Measurements from ENCODE around the gene TEX30. TPM values are rescaled to one million over a fixed set of nuclear protein-coding genes. Genes with fewer than 3 reads are reported as not detected.

TEX30 gene
- total RNA-seq, 1 donor from 2014 or later = 5.8 TPM

DNA sequence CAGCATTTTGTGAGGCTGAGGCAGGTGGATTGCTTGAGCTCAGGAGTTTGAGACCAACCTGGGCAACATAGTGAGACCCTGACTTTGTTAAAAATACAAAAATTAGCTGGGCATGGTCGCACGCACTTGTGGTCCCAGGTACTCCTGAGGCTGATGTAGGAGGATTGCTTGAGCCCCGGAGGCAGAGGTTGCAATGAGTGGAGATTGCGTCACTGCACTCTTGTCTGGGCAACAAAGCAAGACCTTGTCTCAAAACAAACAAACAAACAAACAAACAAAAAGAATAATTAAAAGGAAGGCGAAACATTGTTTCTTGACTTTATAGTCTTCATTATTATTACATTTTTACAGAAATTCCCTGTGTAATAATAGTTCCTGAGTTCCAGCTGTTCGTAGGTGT lies 41.2 kb upstream of the TEX30 start:
- intact Hi-C loops (cut with DNase I) = no loop called here
- no peaks in the 10 kb centered on the region for H3K27me3 ChIP-seq (ENCODE audit: low read depth)
- no peak overlapping the region for H3K27ac ChIP-seq
- no peak overlapping the region for H3K4me3 ChIP-seq
- H3K36me3 ChIP-seq = peaks cover 32% of the 10 kb centered on the region
- TF ChIP-seq, protein P1, sequence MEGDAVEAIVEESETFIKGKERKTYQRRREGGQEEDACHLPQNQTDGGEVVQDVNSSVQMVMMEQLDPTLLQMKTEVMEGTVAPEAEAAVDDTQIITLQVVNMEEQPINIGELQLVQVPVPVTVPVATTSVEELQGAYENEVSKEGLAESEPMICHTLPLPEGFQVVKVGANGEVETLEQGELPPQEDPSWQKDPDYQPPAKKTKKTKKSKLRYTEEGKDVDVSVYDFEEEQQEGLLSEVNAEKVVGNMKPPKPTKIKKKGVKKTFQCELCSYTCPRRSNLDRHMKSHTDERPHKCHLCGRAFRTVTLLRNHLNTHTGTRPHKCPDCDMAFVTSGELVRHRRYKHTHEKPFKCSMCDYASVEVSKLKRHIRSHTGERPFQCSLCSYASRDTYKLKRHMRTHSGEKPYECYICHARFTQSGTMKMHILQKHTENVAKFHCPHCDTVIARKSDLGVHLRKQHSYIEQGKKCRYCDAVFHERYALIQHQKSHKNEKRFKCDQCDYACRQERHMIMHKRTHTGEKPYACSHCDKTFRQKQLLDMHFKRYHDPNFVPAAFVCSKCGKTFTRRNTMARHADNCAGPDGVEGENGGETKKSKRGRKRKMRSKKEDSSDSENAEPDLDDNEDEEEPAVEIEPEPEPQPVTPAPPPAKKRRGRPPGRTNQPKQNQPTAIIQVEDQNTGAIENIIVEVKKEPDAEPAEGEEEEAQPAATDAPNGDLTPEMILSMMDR (IDR thresholded peaks at IDR 0.05) = no peak
- H3K9me3 ChIP-seq = peaks cover 4% of the 10 kb centered on the region
- H3K4me1 ChIP-seq = no peaks in the 10 kb centered on the region
- DNase-seq = no peak
- no peak for ATAC-seq

DNA sequence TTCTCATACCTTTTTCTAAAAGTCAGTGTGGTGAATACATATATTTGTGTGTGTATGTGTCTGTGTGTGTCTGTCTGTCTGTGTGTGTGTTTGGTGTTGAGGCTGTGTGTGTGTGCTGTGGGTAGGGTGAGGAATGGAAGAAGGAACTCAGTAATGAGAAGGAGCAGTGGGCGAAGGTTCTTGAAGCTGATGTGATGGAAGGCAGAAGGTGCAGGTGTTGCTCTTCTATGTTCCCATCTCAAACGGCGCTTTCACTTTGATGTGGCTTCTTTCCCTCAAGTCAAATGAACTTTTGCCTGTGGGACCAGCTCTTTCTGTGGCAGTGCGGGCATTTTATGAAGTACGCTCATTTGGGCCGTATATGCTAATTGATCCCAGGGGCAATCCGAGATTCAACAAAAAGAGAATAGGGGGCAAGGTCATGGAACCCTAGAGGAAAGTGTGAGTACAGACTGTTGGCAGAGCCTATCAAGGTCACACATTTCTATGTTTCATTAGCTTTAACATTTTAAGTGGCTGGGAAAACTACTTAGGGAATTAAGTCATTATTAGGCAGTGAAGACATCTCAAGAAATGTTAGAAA lies 40.5 kb upstream of the TEX30 start:
- no peak overlapping the region for H3K27ac ChIP-seq
- H3K9me3 ChIP-seq = peaks cover 4% of the 10 kb centered on the region
- H3K4me1 ChIP-seq = no peaks in the 10 kb centered on the region
- no peaks in the 10 kb centered on the region for H3K27me3 ChIP-seq (ENCODE audit: low read depth)
- ATAC-seq (no peak), DNase-seq (no peak)
- H3K4me3 ChIP-seq = no peak overlapping the region
- peaks cover 26% of the 10 kb centered on the region for H3K36me3 ChIP-seq
- intact Hi-C loops (cut with DNase I) = no loop called here
- TF ChIP-seq, protein P1 (IDR thresholded peaks at IDR 0.05) = no peak

DNA sequence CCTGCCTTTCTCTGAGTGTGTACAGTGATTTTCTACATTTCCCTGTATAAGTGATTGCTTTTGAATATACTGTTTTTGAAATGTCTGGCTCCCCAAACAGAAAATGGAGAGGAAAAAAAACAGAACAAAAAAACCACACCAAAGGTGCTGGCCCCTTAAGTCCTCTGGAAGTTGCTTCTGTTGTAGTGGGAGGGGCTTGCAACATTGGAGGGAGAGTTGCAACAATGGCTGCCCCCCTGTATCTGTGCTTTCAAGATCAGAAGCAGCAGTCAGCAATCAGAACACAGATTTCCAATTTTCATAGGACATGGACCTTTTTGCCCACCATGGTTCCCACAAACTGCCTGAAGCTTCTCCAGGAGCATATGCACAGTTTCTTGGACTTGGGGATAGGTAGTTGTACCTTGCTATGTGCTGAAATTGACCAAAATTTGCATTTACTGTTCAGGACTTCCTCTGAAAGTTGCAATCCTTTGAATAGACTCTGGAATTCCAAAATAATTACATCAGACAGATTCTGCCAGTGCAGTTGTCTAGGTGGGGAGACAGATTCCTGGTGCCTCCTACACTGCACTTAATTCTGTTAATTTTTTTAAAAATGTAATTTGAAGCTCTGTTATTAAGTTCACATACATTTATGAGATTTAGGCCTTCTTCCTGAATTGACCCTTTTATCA lies 39.2 kb upstream of the TEX30 start:
- Histone ChIP-seq H3K27me3 (ENCODE audit: low read depth) (no peaks in the 10 kb centered on the region), H3K27ac (no peak overlapping the region), H3K9me3 (peaks cover 4% of the 10 kb centered on the region), H3K36me3 (peaks cover 23% of the 10 kb centered on the region), H3K4me3 (no peak overlapping the region), H3K4me1 (no peaks in the 10 kb centered on the region)
- intact Hi-C loops (cut with DNase I) = no loop called here
- DNase-seq = no peak
- TF ChIP-seq, protein P1 (IDR thresholded peaks at IDR 0.05) = no peak
- ATAC-seq = no peak

DNA sequence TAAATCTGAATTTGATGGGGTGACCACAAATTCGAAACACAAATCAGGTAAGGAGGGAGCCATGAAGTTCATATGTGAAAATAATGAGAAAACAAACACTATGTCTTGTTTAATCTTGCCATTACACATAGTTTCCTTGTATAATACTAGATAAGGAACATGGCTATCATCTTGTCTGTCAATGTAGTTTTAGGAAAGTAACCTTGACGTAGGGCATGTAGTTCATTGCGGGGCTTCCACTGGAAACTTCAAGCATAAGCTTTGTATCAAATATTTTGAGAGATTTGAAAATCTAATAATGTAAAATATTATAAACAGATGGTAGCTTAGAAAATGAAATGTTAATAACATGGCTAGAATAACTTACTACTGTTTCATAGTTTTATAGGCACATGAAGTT lies 34.1 kb upstream of the TEX30 start:
- TF ChIP-seq, protein P1 (IDR thresholded peaks at IDR 0.05) = no peak
- no peak for DNase-seq
- Histone ChIP-seq H3K4me3 (no peak overlapping the region), H3K9me3 (peaks cover 4% of the 10 kb centered on the region), H3K4me1 (no peaks in the 10 kb centered on the region), H3K27ac (no peak overlapping the region), H3K36me3 (no peaks in the 10 kb centered on the region), H3K27me3 (ENCODE audit: low read depth) (no peaks in the 10 kb centered on the region)
- no peak for ATAC-seq
- intact Hi-C loops (cut with DNase I) = no loop called here

DNA sequence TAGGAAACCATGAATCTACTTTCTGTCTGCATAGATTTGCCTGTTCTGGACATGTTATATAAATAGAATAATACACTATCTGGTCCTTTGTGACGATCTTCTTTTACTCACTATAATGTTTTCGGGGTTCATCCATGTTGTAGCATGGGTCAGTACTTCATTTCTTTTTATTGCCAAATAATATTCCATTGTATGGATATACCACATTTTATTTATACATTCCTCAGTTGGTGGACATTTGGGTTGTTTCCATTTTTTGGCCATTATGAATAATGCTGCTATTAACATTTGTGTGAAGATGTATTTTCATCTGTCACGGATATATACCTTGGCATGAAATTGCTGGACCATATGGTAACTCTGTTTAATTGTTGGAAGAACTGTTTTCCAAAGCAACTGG lies 32.1 kb upstream of the TEX30 start:
- DNase-seq = no peak
- H3K27me3 ChIP-seq (ENCODE audit: low read depth) = no peaks in the 10 kb centered on the region

More for the DNA sequence above, 32.1 kb upstream of the TEX30 start:
- intact Hi-C loops (cut with DNase I) = no loop called here
- Histone ChIP-seq H3K4me3 (no peak overlapping the region), H3K4me1 (peaks cover 13% of the 10 kb centered on the region), H3K9me3 (peaks cover under 1% of the 10 kb centered on the region), H3K36me3 (no peaks in the 10 kb centered on the region), H3K27ac (no peak overlapping the region)
- no peak for ATAC-seq
- TF ChIP-seq, protein P1 (IDR thresholded peaks at IDR 0.05) = no peak

Measured in lower lobe of right lung (tissue), 2 donors.